ENCODE data around the gene WNT7B. TPM values are rescaled to one million over a fixed set of nuclear protein-coding genes. Genes with fewer than 3 reads are reported as not detected.

WNT7B gene
- total RNA-seq, 1 experiment from 2014 or later, result 0.33 TPM

- Mint-ChIP-seq H3K27me3 (ENCODE audit: low read depth) (no peaks in the 10 kb centered on the region), H3K4me1 (peaks cover 3% of the 10 kb centered on the region), H3K9me3 (no peaks in the 10 kb centered on the region), H3K4me3 (no peak overlapping the region), H3K27ac (no peak overlapping the region), H3K36me3 (no peaks in the 10 kb centered on the region)
- TF ChIP-seq SP1 (CRISPR knock-in tag; conservative IDR thresholded peaks at IDR 0.05) (no peak), TCF7 (CRISPR knock-in tag; IDR thresholded peaks at IDR 0.05; ENCODE audit: low read depth) (no peak), MAX (CRISPR knock-in tag; IDR thresholded peaks at IDR 0.05) (no peak), NFE2L1 (CRISPR knock-in tag; IDR thresholded peaks at IDR 0.05) (no peak), SMAD3 (CRISPR knock-in tag; IDR thresholded peaks at IDR 0.05; ENCODE audit: borderline replicate concordance) (no peak), ATF6 (CRISPR knock-in tag; IDR thresholded peaks at IDR 0.05) (no peak), MLX (CRISPR knock-in tag; IDR thresholded peaks at IDR 0.05) (no peak), ZNF416 (CRISPR knock-in tag; IDR thresholded peaks at IDR 0.05) (no peak), ZBTB21 (CRISPR knock-in tag; IDR thresholded peaks at IDR 0.05; ENCODE audit: borderline replicate concordance) (no peak), ZNF532 (CRISPR knock-in tag; IDR thresholded peaks at IDR 0.05; ENCODE audit: borderline replicate concordance) (no peak), NR1H2 (CRISPR knock-in tag; IDR thresholded peaks at IDR 0.05) (no peak), NR2C2 (CRISPR knock-in tag; IDR thresholded peaks at IDR 0.05) (no peak), RELA (CRISPR knock-in tag; IDR thresholded peaks at IDR 0.05; ENCODE audit: borderline replicate concordance) (no peak), EMX1 (CRISPR knock-in tag; IDR thresholded peaks at IDR 0.05) (no peak), PREB (CRISPR knock-in tag; IDR thresholded peaks at IDR 0.05; ENCODE audit: borderline replicate concordance) (no peak), ATF3 (CRISPR knock-in tag; conservative IDR thresholded peaks at IDR 0.05) (no peak), ZNF219 (CRISPR knock-in tag; IDR thresholded peaks at IDR 0.05; ENCODE audit: borderline replicate concordance) (no peak), ZNF425 (CRISPR knock-in tag; conservative IDR thresholded peaks at IDR 0.05) (no peak), FOXK1 (CRISPR knock-in tag; IDR thresholded peaks at IDR 0.05) (no peak), NFYB (CRISPR knock-in tag; conservative IDR thresholded peaks at IDR 0.05; ENCODE audit: low read depth) (no peak)
- DNase-seq (ENCODE audit: low spot score) (no peak), ATAC-seq (no peak)
- ChIA-PET POLR2A (no interaction called here), CTCF (interaction anchor here (1.0 to 4.1 kb wide), 7 partner anchors 10 to 114 kb away, joined by 3 to 179 read pairs (median 21); no protein-coding TSS in a partner anchor)
Observed at GRCh38 chr22:46008291-46008690, 31.3 kb upstream of the WNT7B start.
